VCaP (cell line): ENCODE data around the gene ATPAF1.
"Not testable (repeated sequence)": the region's sequence is repeated elsewhere in the genome, so short reads cannot be mapped to it uniquely, and the experiment has no call there.

Experiments
- H3K27ac ChIP-seq: fragments of 450-650 bp; 2 replicates; pipeline ENCODE4 v1.5.1; 2017
- CTCF ChIP-seq: fragments of 450-650 bp; conservative IDR thresholded peaks from 2 replicates; pipeline ENCODE4 v1.5.1; 2017; ENCODE audit warnings: mild to moderate bottlenecking, moderate library complexity

The ATPAF1 gene

GRCh38 chr1:46654012-46654411 lies 14.2 kb downstream of the ATPAF1 start:
- peak overlapping the region; percentile 37; the same call in 1 of the 2 replicates for H3K27ac ChIP-seq
- TF ChIP-seq CTCF, result no peak

- H3K27ac ChIP-seq, result peak overlapping the region; percentile 37
These were observed 14.7 kb downstream of the ATPAF1 start for GRCh38 chr1:46653405-46653958.

GRCh38 chr1:46652321-46653100 lies 15.7 kb downstream of the ATPAF1 start:
- H3K27ac ChIP-seq, result peak overlapping the region; percentile 37
- no peak for TF ChIP-seq CTCF

More at GRCh38 chr1:46653405-46653958, 14.7 kb downstream of the ATPAF1 start:
- no peak for TF ChIP-seq CTCF

- H3K27ac ChIP-seq, result not testable (repeated sequence)
These were observed 17.0 kb downstream of the ATPAF1 start for GRCh38 chr1:46651152-46651551.

- no peak overlapping the region for H3K27ac ChIP-seq
- no peak for TF ChIP-seq CTCF
These were observed 17.7 kb downstream of the ATPAF1 start for GRCh38 chr1:46650491-46650890.

- TF ChIP-seq CTCF, result no peak
- H3K27ac ChIP-seq, result no peak overlapping the region
These were observed 18.4 kb downstream of the ATPAF1 start for GRCh38 chr1:46649764-46650163.

GRCh38 chr1:46647611-46648010 lies 20.6 kb downstream of the ATPAF1 start:
- no peak for TF ChIP-seq CTCF
- no peak overlapping the region for H3K27ac ChIP-seq

- H3K27ac ChIP-seq, result no peak overlapping the region
- TF ChIP-seq CTCF, result no peak
These were observed 21.3 kb downstream of the ATPAF1 start for GRCh38 chr1:46646844-46647243.
